AG04450 (cell line): Measurements from ENCODE around the gene INTS13. TPM values are rescaled to one million over a fixed set of nuclear protein-coding genes. Genes with fewer than 3 reads are reported as not detected.

Experiments used
- CTCF ChIA-PET: fragments of 300-600, 350-600 bp; formaldehyde crosslinking; extraction: SDS; loops from one replicate; lab custom pipeline; 2022; ENCODE audit warnings: antibody characterized with exemption, inconsistent platforms; lab: Charles Lee
- POLR2A ChIA-PET: fragments of 350-600 bp; formaldehyde crosslinking; extraction: SDS; loops from one replicate; lab custom pipeline; 2021; ENCODE audit warnings: antibody characterized with exemption, inconsistent platforms; lab: Yijun Ruan, JAX
- DNase-seq: peaks from one replicate; pipeline ENCODE4 v3.0.0-alpha.2; 2011; ENCODE audit warnings: low read depth, low spot score
- H3K27ac ChIP-seq: one replicate; pipeline ENCODE4 v1.5.1; 2012; ENCODE audit warnings: low read depth, low read length, control low read depth
- H3K27me3 ChIP-seq: one replicate; pipeline ENCODE4 v1.6.0; 2012; ENCODE audit warnings: low read length; ENCODE audit not compliant: control insufficient read depth, insufficient read depth
- H3K4me3 ChIP-seq: 2 replicates; pipeline ENCODE4 v1.5.1; 2011; ENCODE audit warnings: mild to moderate bottlenecking, low read depth, low read length, control low read depth
- H3K9me3 ChIP-seq: 2 replicates; pipeline ENCODE4 v1.5.1; 2012; ENCODE audit warnings: low read length; ENCODE audit not compliant: control insufficient read depth, insufficient read depth
- polyA plus RNA-seq: library from polyadenylated mRNA; depleted of rRNA; stranded (reverse); fragments of >200 nt; gene quantifications from 2 replicates; pipeline ENCODE4 v1.2.3, GENCODE V29; 2011
- TF ChIP-seq, protein P1 (sequence below): IDR thresholded peaks from 2 replicates; pipeline ENCODE4 v1.5.1; 2011; ENCODE audit warnings: low read depth, low read length, control low read depth, inconsistent platforms

The INTS13 gene
- polyA plus RNA-seq, 1 experiment: 38.3 TPM

DNA sequence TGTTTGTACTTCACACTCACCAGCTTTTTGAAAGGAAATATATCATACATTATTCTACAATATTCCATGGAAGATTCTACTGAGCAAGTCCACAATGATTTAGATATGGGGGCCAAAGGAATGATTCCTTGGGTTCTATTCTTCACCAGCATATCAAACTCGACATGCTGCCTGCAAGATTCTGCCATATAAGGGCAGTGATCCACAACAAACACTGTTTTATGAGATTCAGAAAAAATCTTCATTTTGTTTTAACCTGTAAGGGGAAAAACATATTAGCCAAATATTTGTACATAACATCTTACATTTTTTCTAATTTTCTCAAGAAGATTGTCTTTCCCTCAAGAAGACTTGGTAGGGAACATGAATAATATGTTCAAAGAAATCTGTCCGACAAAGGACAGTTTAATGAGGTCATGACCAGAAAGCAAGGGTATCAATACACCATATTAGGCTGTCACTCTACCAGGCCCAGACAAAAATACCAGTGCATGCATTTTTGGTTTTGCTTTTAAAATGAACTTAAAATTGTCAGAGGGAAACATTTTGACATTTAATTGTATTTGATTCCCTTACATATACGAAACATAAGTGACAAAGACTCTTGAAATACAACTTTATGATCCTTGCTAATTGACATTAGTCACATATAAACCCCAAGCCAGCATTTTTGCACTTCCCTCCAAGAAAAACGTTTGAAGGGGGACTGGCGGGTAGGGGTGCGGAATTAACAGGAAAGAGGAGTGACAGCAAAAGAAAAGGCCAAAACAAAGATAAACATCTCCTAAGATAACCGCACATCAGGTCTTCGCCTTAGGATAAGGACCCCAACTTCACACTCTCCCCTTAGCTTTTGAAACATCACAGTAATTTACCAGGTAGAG, 980 bp downstream of the INTS13 start:
- Histone ChIP-seq H3K9me3 (no peaks in the 10 kb centered on the region; the same call in 1 of the 2 replicates), H3K27ac (no peak overlapping the region), H3K27me3 (no peaks in the 10 kb centered on the region), H3K4me3 (peak overlapping the region; percentile 94)
- POLR2A ChIA-PET: interaction anchor here (0.7 kb wide), 1 partner anchor 1288 kb away, joined by 3 read pairs; no protein-coding TSS in a partner anchor
- no peak for DNase-seq
- CTCF ChIA-PET: no interaction called here
- TF ChIP-seq, protein P1, sequence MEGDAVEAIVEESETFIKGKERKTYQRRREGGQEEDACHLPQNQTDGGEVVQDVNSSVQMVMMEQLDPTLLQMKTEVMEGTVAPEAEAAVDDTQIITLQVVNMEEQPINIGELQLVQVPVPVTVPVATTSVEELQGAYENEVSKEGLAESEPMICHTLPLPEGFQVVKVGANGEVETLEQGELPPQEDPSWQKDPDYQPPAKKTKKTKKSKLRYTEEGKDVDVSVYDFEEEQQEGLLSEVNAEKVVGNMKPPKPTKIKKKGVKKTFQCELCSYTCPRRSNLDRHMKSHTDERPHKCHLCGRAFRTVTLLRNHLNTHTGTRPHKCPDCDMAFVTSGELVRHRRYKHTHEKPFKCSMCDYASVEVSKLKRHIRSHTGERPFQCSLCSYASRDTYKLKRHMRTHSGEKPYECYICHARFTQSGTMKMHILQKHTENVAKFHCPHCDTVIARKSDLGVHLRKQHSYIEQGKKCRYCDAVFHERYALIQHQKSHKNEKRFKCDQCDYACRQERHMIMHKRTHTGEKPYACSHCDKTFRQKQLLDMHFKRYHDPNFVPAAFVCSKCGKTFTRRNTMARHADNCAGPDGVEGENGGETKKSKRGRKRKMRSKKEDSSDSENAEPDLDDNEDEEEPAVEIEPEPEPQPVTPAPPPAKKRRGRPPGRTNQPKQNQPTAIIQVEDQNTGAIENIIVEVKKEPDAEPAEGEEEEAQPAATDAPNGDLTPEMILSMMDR: no peak

DNA sequence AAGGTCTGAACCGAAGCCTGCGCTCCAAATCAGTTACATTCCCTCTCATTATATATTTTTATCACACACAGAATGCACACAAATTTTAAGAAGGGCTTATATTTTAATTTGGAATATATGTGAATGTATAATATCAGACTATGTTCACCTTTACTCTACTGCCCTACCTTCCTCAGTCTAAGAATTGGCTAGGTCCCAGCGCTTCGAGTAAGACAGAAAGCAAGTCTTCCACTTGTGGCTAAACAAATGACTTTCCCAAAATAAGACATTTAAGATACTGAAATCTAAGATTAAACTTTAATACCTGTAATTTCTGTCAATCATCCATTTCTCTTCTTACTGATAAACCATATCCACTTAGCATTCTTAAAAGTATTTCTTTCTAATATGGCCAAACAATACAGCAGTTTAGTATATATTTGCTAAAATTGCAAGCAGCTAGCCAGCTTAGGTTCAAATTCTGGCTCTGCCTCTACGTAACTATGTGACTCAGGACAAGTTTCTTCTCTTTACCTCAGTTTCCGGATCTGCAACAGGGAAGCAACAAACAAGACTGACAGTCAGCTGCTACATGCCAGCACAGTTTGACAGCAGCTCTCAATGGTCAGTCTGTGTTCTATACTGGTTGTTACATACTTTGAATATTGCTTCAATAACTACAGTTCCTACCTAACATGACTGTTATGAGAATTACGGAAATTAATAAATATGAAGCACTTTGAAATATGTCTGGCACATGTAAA, 2.0 kb downstream of the INTS13 start:
- no peaks in the 10 kb centered on the region; the same call in 1 of the 2 replicates for H3K9me3 ChIP-seq
- no peaks in the 10 kb centered on the region for H3K27me3 ChIP-seq
- ChIA-PET CTCF (no interaction called here), POLR2A (no interaction called here)
- H3K4me3 ChIP-seq: peak overlapping the region; percentile 94; the same call in 1 of the 2 replicates
- TF ChIP-seq, protein P1: no peak
- H3K27ac ChIP-seq: no peak overlapping the region
- DNase-seq: no peak

DNA sequence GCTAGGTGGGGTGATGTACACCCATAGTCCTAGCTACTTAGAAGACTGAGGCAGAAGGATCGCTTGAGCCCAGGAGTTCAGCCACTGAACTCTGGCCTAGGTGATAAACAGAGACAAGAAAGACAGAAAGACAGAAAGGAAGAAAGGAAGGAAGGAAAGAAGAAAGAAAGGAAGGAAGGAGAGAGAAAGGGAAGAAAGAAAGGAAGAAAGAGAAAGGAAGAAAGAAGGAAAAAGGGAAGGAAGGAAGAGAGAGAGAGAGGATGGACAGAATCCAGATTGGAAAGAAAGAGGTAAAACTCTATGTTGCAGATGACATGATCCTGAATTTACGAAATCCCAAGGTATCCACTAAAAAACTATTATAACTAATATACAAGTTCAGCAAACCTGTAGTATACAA, 8.2 kb downstream of the INTS13 start:
- no peaks in the 10 kb centered on the region for H3K9me3 ChIP-seq
- no peak overlapping the region for H3K4me3 ChIP-seq
- ChIA-PET CTCF (no interaction called here), POLR2A (no interaction called here)
- TF ChIP-seq, protein P1: no peak
- no peaks in the 10 kb centered on the region for H3K27me3 ChIP-seq
- no peak for DNase-seq
- no peak overlapping the region for H3K27ac ChIP-seq

DNA sequence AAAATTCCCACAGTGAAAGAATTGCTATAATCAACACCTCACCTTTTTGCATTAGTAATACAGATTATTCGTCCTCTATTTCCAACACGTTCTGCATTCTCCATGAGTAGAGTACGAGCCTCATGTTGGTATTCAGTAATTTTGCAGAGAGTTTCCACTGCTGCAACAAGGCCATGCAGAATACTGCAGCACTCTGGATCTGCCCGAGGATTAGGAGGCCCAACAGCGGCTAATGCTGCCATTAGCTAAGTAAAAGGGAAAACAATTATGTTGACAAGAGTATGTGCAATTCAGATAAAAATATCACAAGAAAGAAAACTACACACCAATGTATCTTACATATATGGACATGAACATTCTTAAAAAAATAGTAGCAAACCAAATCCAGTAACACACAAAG, 9.1 kb downstream of the INTS13 start:
- Histone ChIP-seq H3K27ac (no peak overlapping the region), H3K4me3 (no peak overlapping the region), H3K27me3 (no peaks in the 10 kb centered on the region), H3K9me3 (no peaks in the 10 kb centered on the region)
- no peak for DNase-seq
- POLR2A ChIA-PET: no interaction called here
- CTCF ChIA-PET: no interaction called here
- TF ChIP-seq, protein P1: no peak

DNA sequence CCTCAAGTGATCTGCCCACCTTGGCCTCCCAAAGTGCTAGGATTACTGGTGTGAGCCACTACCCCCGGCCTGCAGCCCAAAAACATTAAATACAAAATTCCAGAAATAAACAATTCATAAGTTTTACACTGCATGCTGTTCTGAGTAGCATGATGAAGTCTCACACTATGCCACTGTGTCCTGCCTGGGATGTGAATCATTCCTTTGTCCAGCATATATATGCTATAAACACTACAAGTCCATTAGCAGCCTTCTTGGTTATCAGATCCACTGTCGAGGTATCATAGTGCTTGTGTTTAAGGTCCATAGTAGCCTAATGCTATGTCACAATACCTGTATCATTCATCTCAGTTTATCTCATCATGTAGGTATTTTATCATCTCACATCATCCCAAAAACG, 15.9 kb downstream of the INTS13 start:
- Histone ChIP-seq H3K4me3 (no peak overlapping the region), H3K27ac (no peak overlapping the region), H3K9me3 (no peaks in the 10 kb centered on the region), H3K27me3 (no peaks in the 10 kb centered on the region)
- CTCF ChIA-PET: no interaction called here
- DNase-seq: no peak
- POLR2A ChIA-PET: no interaction called here
- TF ChIP-seq, protein P1: no peak
